Mucosa of rectum (tissue), 2 donors: ENCODE measurements around the gene PCCA.
"Not testable (repeated sequence)": the region's sequence is repeated elsewhere in the genome, so short reads cannot be mapped to it uniquely, and the experiment has no call there.

Experiments used
- H3K27ac ChIP-seq, 2 donors: one replicate each; pipeline ENCODE4 v1.7.0; 2013; ENCODE audit warnings: inconsistent platforms in 2 of 2, low read depth in 2 of 2, low read length in 2 of 2
- H3K27me3 ChIP-seq, 2 donors: one replicate each; pipeline ENCODE4 v1.7.0; 2013; ENCODE audit warnings: low read length in 2 of 2; ENCODE audit not compliant: control insufficient read depth in 2 of 2, insufficient read depth in 2 of 2
- H3K36me3 ChIP-seq, 2 donors: one replicate each; pipeline ENCODE4 v1.7.0; 2013; ENCODE audit warnings: low read length in 2 of 2; ENCODE audit not compliant: control insufficient read depth in 2 of 2, insufficient read depth in 2 of 2
- H3K4me1 ChIP-seq, 2 donors: one replicate each; pipeline ENCODE4 v1.7.0; 2013; ENCODE audit warnings: low read length in 2 of 2, mild to moderate bottlenecking in 1 of 2; ENCODE audit not compliant: control insufficient read depth in 2 of 2, insufficient read depth in 2 of 2
- H3K4me3 ChIP-seq, 2 donors: one replicate each; pipeline ENCODE4 v1.7.0; 2013; ENCODE audit warnings: low read length in 2 of 2
- H3K9ac ChIP-seq, 2 donors: one replicate each; pipeline ENCODE4 v1.7.0; 2013; ENCODE audit warnings: low read length in 2 of 2, low read depth in 1 of 2, mild to moderate bottlenecking in 1 of 2
- H3K9me3 ChIP-seq, 2 donors: one replicate each; pipeline ENCODE4 v1.7.0; 2013; ENCODE audit warnings: low read length in 2 of 2; ENCODE audit not compliant: control insufficient read depth in 2 of 2
- donor health status: healthy.
- donor health status: Normal muscosa, but diverticular disease.

PCCA gene

DNA sequence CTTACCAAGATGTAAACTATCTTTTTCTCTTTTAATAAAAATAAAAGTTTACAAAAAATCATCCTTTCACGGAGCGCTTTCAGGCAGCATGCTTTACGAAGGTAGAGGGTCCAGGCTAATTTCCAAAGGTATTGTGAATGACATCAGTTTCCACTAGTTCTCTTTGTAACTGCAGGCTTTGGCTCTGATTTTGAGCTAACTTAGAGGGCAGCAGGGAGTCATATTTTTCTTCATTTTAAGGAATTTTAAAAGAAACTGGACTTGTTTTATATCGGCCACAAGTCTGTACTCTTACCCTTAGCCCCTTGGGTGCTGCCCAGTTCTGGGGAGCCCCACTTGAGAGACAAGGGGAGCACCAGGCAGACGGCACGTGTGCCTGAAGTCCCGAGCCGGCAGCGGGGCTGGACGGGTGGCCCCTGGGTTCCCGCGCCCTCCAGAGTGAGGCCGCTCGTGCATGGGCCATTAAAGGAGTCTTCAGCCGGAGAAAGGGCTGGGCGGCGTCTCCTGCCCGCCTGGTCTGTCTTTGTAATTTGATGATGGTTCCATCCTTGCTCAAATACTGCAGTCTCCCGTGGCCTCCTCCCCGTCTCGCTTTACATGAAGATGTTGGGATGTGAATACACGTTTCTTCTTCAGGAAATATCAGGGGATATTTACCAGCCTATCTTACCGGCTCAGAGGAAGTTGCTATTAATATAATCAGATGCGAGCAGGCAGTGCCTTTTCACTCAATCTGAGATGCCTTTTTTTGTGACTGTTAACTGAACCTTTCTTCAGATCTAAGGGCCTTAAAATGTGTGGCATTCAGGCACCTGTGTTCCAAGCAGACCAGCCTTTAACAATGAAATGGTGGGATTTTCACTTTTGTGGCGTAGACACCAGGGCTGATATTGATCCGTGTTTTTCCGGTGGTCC, 432.3 kb downstream of the PCCA start:
- Histone ChIP-seq H3K4me3 (no peak overlapping the region), H3K9me3 (no peaks in the 10 kb centered on the region), H3K4me1 (peaks cover 9% of the 10 kb centered on the region in 2 donors), H3K27me3 (no peaks in the 10 kb centered on the region), H3K9ac (no peak overlapping the region), H3K36me3 (peaks cover 0 to 3% of the 10 kb centered on the region in 2 donors), H3K27ac (no peak overlapping the region)

DNA sequence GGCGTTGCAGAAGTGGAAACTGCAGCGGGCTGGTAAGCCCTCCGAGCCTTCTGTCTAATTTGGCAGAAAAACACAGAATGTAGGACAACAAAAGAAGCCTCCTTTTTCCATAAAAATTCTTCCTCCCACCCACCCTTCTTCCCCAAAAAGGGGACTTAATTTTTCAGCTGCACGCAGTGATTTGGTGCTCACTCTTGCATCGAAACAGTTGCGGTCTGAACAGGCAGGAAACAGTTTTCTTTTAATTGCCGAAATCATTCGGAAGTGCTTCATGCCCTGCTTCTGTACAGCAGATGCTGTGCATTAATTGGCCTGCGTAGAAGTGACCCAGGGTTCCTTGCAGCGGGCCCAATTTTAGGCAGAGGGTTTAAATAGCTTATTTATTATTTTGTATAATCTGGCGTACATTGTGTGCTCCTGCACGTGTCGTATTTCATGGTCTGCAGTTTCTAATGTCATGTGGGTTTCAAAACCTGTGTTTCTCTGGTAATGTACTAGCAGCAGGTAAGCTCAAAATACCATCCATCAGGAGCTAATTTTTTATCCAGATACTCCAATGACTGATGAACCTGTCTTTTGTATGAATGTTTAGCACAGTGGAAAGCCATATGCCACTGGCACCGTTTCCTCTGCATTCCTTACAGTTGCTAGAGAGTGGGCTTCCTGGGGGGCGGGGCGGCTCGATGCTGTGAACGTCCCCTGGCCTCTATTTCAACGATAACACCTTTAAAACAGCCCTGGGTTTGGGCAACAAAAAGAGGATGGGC, 433.1 kb downstream of the PCCA start:
- no peak overlapping the region for H3K27ac ChIP-seq
- H3K9ac ChIP-seq = no peak overlapping the region
- peaks cover 0 to 7% of the 10 kb centered on the region in 2 donors for H3K36me3 ChIP-seq
- H3K9me3 ChIP-seq = no peaks in the 10 kb centered on the region
- no peak overlapping the region for H3K4me3 ChIP-seq
- H3K27me3 ChIP-seq = no peaks in the 10 kb centered on the region
- H3K4me1 ChIP-seq = peaks cover 9% of the 10 kb centered on the region in 2 donors

DNA sequence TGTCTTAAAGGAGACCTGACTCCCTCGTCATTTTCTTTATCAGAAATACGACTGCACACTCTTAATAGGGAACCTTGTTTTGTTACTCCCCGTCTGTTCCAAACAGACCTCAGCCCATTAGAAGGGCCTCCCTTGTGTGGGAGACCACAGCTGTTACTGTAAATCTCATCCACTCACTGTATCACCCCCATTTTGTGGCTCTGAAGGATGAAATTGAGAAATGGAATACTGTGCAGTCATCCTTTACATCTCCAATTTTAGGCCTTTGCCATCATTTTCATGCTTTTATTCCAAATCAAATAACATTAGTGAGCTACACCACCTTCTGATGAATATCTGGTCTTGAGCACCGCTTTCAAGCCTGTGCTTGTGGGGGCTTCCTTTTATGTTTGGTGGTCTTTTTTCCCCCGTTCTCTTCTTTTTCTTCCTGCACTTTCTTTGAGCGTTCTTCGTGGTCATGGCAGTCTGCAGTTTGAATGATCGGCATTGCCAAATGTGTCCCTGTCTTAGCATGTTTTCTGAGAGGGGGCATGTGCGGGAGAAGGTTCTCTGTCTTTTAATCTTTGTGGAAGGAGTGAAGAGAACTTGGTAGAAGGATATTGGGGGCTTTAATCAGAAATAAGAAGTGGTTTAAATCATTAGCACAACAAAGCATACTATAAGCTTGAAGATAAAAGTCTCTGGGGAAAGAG, 433.9 kb downstream of the PCCA start:
- Histone ChIP-seq H3K27ac (no peak overlapping the region), H3K4me3 (no peak overlapping the region), H3K36me3 (peaks cover 3 to 8% of the 10 kb centered on the region in 2 donors), H3K9me3 (no peaks in the 10 kb centered on the region), H3K4me1 (peaks cover 1 to 4% of the 10 kb centered on the region in 2 donors), H3K27me3 (no peaks in the 10 kb centered on the region), H3K9ac (no peak overlapping the region)

DNA sequence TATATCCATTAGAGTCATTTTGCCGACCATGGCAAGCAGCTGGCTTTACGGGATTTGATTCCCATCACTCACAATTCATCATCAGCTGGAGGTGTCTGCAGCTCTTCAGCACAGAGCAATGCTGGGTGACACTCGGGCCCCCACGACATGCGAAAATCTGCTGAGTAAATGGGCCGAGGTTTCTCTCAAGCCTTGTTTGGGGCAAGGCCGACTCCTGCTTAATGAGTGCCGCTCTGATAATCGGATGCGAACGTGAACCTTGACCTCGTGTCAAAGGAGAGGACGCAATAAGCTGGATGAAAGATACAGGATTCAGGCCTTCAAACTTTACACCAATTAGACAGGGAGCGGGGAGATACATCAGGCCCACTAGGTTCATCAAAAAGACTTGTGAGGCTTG, 434.5 kb downstream of the PCCA start:
- Histone ChIP-seq H3K27ac (no peak overlapping the region), H3K9me3 (no peaks in the 10 kb centered on the region), H3K9ac (no peak overlapping the region)

DNA sequence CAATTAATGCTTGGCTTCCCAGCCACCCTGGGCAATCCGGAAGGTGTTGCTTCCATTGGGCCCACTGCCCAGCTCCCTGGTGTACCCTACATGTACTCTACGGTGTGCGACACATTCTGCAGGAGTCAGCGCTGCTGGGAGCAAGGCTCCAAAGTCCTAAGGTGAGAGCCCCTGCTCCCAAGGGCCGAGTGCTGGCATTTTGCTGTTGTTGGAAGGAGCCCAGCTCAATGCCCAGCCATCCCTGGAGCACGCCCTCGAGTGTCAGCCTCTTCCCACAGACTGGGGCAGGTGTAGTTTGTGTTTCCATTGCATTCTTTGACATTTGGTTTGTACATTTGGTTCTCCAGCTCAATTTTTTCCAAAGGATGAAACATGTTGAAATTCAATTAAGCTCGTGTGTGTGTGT, 435.1 kb downstream of the PCCA start:
- no peak overlapping the region for H3K4me3 ChIP-seq
- H3K27ac ChIP-seq = no peak overlapping the region
- H3K9me3 ChIP-seq = no peaks in the 10 kb centered on the region
- H3K36me3 ChIP-seq = peaks cover 12 to 16% of the 10 kb centered on the region in 2 donors
- H3K9ac ChIP-seq = no peak overlapping the region
- H3K4me1 ChIP-seq = no peaks in the 10 kb centered on the region
- no peaks in the 10 kb centered on the region for H3K27me3 ChIP-seq

More for the DNA sequence above, 434.5 kb downstream of the PCCA start:
- Histone ChIP-seq H3K36me3 (peaks cover 8 to 12% of the 10 kb centered on the region in 2 donors), H3K27me3 (no peaks in the 10 kb centered on the region), H3K4me3 (no peak overlapping the region), H3K4me1 (no peaks in the 10 kb centered on the region)

DNA sequence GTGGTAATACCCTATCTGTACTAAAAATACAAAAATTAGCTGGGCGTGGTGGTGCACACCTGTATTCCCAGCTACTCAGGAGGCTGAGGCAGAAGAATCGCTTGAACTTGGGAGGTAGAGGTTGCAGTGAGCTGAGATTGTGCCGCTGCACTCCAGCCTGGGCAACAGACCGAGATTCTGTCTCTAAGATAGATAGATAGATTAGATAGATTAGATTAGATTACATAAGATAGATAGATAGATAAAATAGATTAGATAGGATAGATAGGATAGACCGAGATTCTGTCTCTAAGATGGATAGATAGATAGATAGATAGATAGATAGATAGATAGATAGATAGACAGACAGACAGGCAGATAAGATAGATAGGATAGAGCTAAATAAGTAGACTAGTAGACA, 435.8 kb downstream of the PCCA start:
- H3K4me1 ChIP-seq, H3K27ac ChIP-seq, H3K27me3 ChIP-seq, H3K9me3 ChIP-seq, H3K9ac ChIP-seq, H3K4me3 ChIP-seq: not testable (repeated sequence)
- peaks cover 14 to 20% of the 10 kb centered on the region in 2 donors for H3K36me3 ChIP-seq

DNA sequence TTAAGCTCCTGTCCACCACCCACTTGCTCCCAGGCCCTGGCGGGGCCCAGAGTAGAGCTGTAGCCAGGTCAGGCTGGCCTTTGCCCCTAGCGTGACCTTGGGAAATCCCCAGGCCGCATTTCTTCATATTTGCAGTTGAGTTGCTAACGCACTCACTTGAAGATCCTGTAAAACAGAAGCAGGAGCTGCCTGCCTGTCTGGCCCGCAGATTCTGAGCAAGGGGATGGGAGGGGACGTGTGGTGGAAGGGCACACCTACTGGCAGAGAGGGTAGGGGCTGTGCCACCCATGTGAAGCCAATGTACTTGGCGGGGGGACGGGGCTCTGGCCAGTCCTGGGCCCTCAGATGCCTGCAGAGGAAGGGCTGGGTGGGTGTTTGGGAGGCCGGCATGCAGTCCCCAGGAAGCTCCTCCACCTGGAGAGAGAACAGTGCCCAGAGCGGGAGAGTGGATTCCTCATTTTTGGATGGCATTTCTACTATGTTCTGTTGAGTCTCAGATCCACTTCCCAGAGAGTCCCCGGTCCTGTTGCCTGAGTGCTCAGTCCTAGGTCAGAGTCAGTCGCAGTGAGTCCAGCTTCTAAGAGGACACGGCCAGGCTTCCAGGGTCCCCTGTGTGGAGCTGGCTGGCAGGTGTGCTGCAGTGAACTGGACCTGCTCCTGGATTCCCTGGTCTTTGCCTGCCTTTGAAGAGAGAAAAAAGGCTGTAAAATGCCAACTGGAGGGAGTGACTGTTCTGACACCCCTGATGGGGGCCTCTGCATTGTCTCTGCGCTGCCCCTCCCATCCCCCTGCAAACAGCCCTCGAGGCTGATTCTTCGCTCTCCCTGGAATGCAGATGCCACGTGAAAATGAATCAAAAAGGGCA, 436.8 kb downstream of the PCCA start:
- Histone ChIP-seq H3K9me3 (no peaks in the 10 kb centered on the region), H3K27me3 (no peaks in the 10 kb centered on the region), H3K9ac (no peak overlapping the region), H3K36me3 (peaks cover 14 to 29% of the 10 kb centered on the region in 2 donors), H3K4me3 (no peak overlapping the region), H3K27ac (no peak overlapping the region), H3K4me1 (no peaks in the 10 kb centered on the region)

DNA sequence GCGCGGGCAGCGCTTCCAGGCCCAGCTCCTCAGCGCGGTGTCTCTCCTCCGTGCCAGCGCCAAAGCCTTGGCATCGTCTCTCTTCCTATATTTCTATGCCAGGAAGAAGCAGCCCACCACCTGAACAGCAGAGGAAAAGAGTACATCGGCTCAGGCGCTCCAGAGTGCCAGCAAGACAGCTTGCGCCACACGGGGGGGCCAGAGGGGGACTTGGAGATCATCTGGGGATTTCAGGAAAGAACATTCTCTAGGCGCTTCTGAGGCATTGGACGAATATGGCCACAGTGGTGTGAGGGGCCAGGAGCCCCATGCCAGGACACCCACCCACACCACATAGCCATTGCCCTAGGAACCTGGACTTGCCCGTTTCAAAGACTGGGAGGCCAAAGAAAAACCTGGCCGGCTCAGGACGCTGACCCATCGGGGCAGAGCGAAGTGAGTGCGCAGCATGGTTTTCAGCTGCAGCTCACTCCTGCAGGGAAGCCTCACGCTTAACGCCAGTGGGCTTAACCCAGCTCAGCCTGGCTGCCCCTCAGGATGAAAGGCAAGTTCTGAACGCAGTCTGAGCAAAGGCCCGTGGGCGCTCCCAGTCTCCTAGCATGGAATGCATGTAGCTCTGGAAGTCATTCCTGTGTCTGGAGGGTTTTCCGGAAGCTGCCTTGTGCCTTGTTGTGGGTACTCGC, 437.6 kb downstream of the PCCA start:
- Histone ChIP-seq H3K9ac (no peak overlapping the region), H3K27me3 (no peaks in the 10 kb centered on the region), H3K4me3 (no peak overlapping the region), H3K9me3 (no peaks in the 10 kb centered on the region), H3K36me3 (peaks cover 14 to 34% of the 10 kb centered on the region in 2 donors), H3K27ac (no peak overlapping the region), H3K4me1 (no peaks in the 10 kb centered on the region)

DNA sequence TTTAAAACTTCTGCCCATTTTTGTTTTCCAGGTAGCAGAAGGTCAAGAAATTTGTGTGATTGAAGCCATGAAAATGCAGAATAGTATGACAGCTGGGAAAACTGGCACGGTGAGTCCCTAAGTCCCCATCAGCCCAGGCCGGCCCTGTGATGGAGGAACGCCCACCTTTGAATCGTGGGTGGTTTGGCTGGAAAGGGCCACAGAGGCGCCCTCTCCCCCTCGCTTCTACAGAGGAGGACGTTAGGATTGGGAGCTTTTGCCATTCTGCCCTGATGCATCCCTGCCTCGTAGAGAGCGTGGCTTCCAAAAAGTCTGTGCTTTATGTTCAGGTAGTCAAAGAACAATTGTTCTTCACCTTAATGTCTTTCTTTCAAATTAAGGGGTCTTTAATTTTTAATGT, 438.8 kb downstream of the PCCA start:
- Histone ChIP-seq H3K4me3 (no peak overlapping the region), H3K27me3 (no peaks in the 10 kb centered on the region), H3K9me3 (no peaks in the 10 kb centered on the region), H3K9ac (no peak overlapping the region), H3K36me3 (peaks cover 14 to 34% of the 10 kb centered on the region in 2 donors), H3K27ac (no peak overlapping the region), H3K4me1 (no peaks in the 10 kb centered on the region)
